Left ventricle myocardium inferior (tissue), 1 donor: Measurements from ENCODE around the gene CEP72. TPM values are rescaled to one million over a fixed set of nuclear protein-coding genes. Genes with fewer than 3 reads are reported as not detected.
A peak's percentile ranks its signal among the peaks of the same experiment; 100 is the strongest.

ENCODE experiments used
- DNase-seq: peaks from one replicate; pipeline ENCODE4 v3.0.0-alpha.2; 2020
- H3K27ac ChIP-seq: fragments of 200-600 bp; replicated peaks from 2 replicates; pipeline ENCODE4 v1.8.0; 2021
- H3K27me3 ChIP-seq: fragments of 200-600 bp; 2 replicates; pipeline ENCODE4 v1.8.0; 2021; ENCODE audit warnings: low read depth
- H3K36me3 ChIP-seq: fragments of 200-600 bp; 2 replicates; pipeline ENCODE4 v1.8.0; 2021
- H3K4me1 ChIP-seq: fragments of 200-600 bp; 2 replicates; pipeline ENCODE4 v1.8.0; 2021
- H3K4me3 ChIP-seq: fragments of 200-600 bp; 2 replicates; pipeline ENCODE4 v1.8.0; 2021; ENCODE audit warnings: mild to moderate bottlenecking, moderate library complexity
- H3K9me3 ChIP-seq: fragments of 200-600 bp; replicated peaks from 2 replicates; pipeline ENCODE4 v1.8.0; 2021
- intact Hi-C: fragments of 100-400 bp; cut with micrococcal nuclease; formaldehyde crosslinking; loops from one replicate; pipeline ENCODE4 v1.11.0; 2022
- total RNA-seq: library from RNA; stranded (reverse); fragmentation: NEBNext Ultra II Directional; extraction: Animal tissue kit (Norgen Biotek cat#: 25700); gene quantifications from one replicate; pipeline ENCODE4 v1.2.1, GENCODE V29; 2021
- TF ChIP-seq, protein P1 (sequence below): fragments of 200-600 bp; IDR thresholded peaks from 2 replicates; pipeline ENCODE4 v1.8.0; 2021; ENCODE audit warnings: antibody characterized with exemption, mild to moderate bottlenecking, borderline replicate concordance
- donor health status: DM: no; HTN: yes; CAD: no; lungs with severe emphysema.

CEP72 gene
- total RNA-seq, 1 donor from 2014 or later, result 1.7 TPM

DNA sequence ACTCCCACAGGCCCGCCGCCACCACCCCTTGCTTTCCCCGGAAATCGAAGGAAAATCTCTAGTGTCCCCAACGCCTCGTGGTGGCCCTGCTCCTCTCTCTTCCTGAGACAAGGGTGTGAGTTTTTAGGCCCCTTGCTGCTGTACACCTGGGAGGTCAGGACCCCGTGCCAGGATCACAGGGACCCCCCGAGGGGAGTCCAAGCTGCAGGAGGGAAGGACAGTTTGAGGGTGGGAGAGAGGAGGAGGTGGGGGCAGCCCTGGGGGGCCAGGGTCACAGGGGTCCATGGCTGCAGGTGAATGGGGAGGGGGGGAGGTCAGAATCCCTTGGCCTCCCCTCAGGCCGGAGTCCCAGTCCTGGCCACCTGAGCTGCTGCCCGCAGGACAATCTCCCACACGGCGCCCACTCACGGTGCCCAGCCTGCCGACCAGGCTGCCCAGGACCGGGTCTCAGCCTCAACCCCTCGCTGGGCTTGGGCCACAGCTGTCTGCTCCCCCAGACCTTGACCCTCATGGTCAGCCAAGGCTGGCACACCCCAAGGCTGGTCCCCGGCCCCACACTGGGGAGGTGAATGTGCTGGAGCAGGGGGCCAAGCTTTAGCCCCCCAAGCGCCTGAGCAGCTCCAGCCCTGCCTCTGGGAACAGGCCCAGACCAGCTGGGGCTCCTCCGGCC lies 61.2 kb downstream of the CEP72 start:
- H3K27me3 ChIP-seq, result no peaks in the 10 kb centered on the region
- H3K27ac ChIP-seq, result peak overlapping the region; percentile 89
- peak overlapping the region; percentile 50 for H3K4me3 ChIP-seq
- no peak for DNase-seq
- TF ChIP-seq, protein P1, sequence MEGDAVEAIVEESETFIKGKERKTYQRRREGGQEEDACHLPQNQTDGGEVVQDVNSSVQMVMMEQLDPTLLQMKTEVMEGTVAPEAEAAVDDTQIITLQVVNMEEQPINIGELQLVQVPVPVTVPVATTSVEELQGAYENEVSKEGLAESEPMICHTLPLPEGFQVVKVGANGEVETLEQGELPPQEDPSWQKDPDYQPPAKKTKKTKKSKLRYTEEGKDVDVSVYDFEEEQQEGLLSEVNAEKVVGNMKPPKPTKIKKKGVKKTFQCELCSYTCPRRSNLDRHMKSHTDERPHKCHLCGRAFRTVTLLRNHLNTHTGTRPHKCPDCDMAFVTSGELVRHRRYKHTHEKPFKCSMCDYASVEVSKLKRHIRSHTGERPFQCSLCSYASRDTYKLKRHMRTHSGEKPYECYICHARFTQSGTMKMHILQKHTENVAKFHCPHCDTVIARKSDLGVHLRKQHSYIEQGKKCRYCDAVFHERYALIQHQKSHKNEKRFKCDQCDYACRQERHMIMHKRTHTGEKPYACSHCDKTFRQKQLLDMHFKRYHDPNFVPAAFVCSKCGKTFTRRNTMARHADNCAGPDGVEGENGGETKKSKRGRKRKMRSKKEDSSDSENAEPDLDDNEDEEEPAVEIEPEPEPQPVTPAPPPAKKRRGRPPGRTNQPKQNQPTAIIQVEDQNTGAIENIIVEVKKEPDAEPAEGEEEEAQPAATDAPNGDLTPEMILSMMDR, result no peak
- no peaks in the 10 kb centered on the region for H3K9me3 ChIP-seq
- peaks cover 50% of the 10 kb centered on the region for H3K4me1 ChIP-seq
- intact Hi-C loops, result loop anchor here (5.0 kb wide), 1 partner anchor 229 kb away; no protein-coding TSS in a partner anchor
- H3K36me3 ChIP-seq, result no peaks in the 10 kb centered on the region

DNA sequence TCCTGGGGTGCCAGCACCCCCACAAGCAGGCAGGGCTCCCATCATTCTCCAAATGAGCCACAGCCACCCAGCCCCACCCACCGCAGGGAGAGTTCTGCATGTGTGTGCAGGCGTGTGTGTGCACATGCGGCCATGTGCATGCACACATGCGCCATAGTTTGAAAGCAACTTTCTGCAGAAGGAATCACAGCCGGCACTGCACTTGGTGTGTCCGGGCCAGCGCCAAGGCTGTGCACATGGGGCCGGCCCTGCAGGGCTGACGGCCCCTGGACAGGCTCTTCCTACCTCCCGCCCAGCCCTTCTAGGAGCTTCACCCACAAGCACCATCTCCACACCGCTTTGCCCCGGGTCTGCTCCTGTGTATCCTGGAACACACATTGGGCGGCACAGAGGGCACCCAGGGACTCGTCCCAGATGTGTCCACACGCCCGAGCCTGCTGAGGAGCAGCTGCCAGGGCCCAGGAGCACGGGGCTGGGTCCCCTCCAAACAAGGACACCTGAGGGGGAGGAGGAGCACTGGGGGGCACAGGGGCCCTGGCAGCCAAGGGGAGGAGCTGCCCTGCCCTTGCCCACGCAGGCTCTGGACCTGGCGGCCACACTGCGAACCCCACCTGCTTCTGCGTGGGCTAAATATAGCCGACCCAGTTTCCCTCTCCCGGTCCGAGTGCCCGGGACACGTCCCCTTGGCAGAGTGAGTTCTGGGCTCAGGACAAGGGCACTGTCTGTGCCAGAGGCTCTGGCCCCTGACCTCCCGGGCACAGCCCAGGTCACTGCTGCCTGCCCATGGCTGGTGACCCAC lies 61.9 kb downstream of the CEP72 start:
- Histone ChIP-seq H3K36me3 (no peaks in the 10 kb centered on the region), H3K4me1 (peaks cover 50% of the 10 kb centered on the region), H3K9me3 (no peaks in the 10 kb centered on the region), H3K27ac (peak overlapping the region; percentile 89), H3K27me3 (no peaks in the 10 kb centered on the region), H3K4me3 (peak overlapping the region; percentile 50)
- intact Hi-C loops, result loop anchor here (5.0 kb wide), 1 partner anchor 228 kb away; no protein-coding TSS in a partner anchor
- TF ChIP-seq, protein P1, result peak; percentile 42
- peak; percentile 65 for DNase-seq

DNA sequence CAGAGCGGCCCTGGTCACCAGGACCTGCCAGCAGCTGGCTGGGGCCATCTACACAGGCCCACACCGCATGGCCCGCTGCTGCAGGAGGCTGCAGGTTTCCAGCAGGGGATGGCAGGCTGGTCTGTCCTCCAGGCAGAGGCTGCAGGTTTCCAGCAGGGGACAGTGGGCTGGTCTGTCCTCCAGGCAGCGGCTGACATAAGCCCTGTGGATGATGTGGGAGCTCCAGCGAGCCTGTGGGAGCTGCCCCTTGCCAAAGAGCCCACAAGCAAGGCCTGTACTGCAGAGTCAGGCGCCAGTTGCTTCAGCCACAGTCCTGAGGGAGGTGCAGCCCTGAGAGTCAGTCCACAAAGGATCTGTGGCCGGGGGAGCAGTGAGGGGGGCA lies 62.5 kb downstream of the CEP72 start:
- H3K36me3 ChIP-seq, result no peaks in the 10 kb centered on the region
- peak overlapping the region; percentile 89 for H3K27ac ChIP-seq
- no peaks in the 10 kb centered on the region for H3K9me3 ChIP-seq
- no peak for DNase-seq
- intact Hi-C loops, result loop anchor here (5.0 kb wide), 1 partner anchor 228 kb away; no protein-coding TSS in a partner anchor
- H3K4me1 ChIP-seq, result peaks cover 50% of the 10 kb centered on the region
- TF ChIP-seq, protein P1, result no peak
- H3K27me3 ChIP-seq, result no peaks in the 10 kb centered on the region
- peak overlapping the region; percentile 25 for H3K4me3 ChIP-seq

DNA sequence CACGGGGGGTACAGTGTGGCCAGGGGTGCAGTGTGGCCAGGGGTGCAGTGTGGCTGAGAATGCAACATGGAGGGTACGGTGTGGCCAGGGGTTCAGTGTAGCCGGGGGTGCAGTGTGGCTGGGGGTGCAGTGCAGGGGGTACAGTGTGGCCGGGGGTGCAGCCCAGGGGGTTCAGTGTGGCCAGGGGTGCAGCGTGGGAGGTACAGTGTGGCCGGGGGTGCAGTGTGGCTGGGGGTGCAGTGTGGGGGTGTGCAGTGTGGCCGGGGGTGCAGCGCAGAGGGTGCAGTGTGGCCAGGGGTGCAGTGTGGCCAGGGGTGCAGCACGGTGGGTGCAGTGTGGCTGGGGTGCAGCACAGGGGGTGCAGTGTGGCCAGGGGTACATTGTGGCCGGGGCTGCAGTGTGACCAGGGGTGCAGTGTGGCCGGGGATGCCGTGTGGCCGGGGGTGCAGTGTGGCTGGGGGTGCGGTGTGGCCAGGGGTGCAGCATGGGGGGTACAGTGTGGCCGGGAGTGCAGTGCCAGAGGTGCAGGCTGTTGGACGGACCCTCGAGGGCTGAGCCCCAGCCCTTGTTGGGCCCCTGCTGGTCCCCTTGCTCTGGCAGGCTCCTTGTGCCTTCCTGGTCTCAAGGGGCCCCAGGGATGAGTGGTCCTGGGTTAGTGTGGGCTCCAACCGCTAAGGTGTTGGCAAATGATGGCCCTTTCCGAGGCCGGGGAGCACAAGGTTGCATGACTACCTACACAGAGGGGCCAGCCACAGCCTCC lies 63.2 kb downstream of the CEP72 start:
- Histone ChIP-seq H3K27me3 (no peaks in the 10 kb centered on the region), H3K9me3 (no peaks in the 10 kb centered on the region), H3K4me3 (no peak overlapping the region), H3K4me1 (peaks cover 50% of the 10 kb centered on the region), H3K36me3 (no peaks in the 10 kb centered on the region), H3K27ac (peak overlapping the region; percentile 89)
- no peak for DNase-seq
- TF ChIP-seq, protein P1, result no peak
- intact Hi-C loops, result no loop called here

DNA sequence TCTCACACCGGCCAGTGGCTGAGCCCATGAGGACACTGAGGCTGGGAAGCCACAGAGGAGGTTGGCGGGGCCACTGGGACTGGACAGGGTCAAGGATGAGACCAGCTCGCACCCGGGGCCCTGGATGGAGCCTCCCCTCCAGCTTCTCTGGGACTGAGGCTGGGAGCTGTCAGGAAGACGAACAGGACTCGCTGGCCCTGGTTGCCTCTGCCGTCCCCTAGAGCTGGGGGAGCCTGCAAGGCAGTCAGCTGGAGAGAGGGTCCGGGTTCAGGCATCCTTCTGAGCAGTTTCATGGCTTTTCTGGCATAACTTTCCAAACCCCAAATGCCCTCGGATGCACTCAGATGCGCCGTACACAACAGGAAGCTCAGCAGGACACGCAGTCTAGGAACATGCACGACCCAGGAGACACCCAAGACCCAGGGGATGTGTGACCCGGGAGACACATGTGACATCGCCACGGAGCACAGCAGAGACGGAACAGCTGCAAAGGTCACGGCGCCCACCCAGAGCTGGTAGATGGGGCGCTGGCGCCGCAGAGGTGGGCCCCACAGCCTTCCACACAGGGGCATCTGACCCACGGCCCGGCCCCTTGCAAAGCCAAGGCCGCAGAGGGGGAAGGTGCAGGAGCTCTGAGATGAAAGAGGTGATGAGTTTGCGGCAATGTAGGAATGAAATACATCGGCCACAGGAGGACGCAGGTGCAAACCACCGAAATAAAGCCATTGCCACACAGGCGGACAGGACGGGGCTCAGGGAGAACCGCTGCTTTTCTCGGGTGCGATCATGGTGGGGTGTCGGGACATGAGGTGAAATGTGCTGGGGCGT lies 63.9 kb downstream of the CEP72 start:
- H3K27ac ChIP-seq, result no peak overlapping the region
- no peaks in the 10 kb centered on the region for H3K27me3 ChIP-seq
- H3K36me3 ChIP-seq, result no peaks in the 10 kb centered on the region
- no peak overlapping the region for H3K4me3 ChIP-seq
- DNase-seq, result peak; percentile 13
- H3K4me1 ChIP-seq, result peaks cover 48% of the 10 kb centered on the region
- no peaks in the 10 kb centered on the region for H3K9me3 ChIP-seq
- TF ChIP-seq, protein P1, result no peak
- intact Hi-C loops, result no loop called here
